ENCODE data around the gene ZNF460.

Gene ZNF460

GRCh38 chr19:57314146-57314545, 33.9 kb downstream of the ZNF460 start:
- no peaks in the 10 kb centered on the region for H3K36me3 ChIP-seq (ENCODE audit: control insufficient read depth in 1 of 2, insufficient read depth in 2 of 2, low read length in 2 of 2)
- no peak overlapping the region for H3K4me3 ChIP-seq (ENCODE audit: low read depth in 1 of 2, low read length in 2 of 2)
- no peak overlapping the region for H3K27ac ChIP-seq (ENCODE audit: low read length)
- H3K4me1 ChIP-seq (ENCODE audit: control insufficient read depth in 1 of 2, insufficient read depth in 2 of 2, low read length in 2 of 2): no peaks in the 10 kb centered on the region
- no peaks in the 10 kb centered on the region for H3K27me3 ChIP-seq (ENCODE audit: low read depth, low read length)
- H3K9me3 ChIP-seq (ENCODE audit: control insufficient read depth in 1 of 2, low read length in 2 of 2): no peaks in the 10 kb centered on the region

- H3K9me3 ChIP-seq (ENCODE audit: control insufficient read depth in 1 of 2, low read length in 2 of 2): peaks cover 0 to 7% of the 10 kb centered on the region in 2 donors
- H3K4me1 ChIP-seq (ENCODE audit: control insufficient read depth in 1 of 2, insufficient read depth in 2 of 2, low read length in 2 of 2): peaks cover 12 to 14% of the 10 kb centered on the region in 2 donors
- no peaks in the 10 kb centered on the region for H3K36me3 ChIP-seq (ENCODE audit: control insufficient read depth in 1 of 2, insufficient read depth in 2 of 2, low read length in 2 of 2)
- H3K27me3 ChIP-seq (ENCODE audit: low read depth, low read length): no peaks in the 10 kb centered on the region
- peak overlapping the region in 1 of 2 donors; percentile 36 for H3K4me3 ChIP-seq (ENCODE audit: low read depth in 1 of 2, low read length in 2 of 2)
- H3K27ac ChIP-seq (ENCODE audit: low read length): no peak overlapping the region
Observed at GRCh38 chr19:57317503-57317902, 37.2 kb downstream of the ZNF460 start.

GRCh38 chr19:57319869-57320179, 39.5 kb downstream of the ZNF460 start:
- Histone ChIP-seq H3K9me3 (ENCODE audit: control insufficient read depth in 1 of 2, low read length in 2 of 2) (peaks cover 0 to 21% of the 10 kb centered on the region in 2 donors), H3K36me3 (ENCODE audit: control insufficient read depth in 1 of 2, insufficient read depth in 2 of 2, low read length in 2 of 2) (peaks cover 6 to 15% of the 10 kb centered on the region in 2 donors)

GRCh38 chr19:57320180-57321084, 40.1 kb downstream of the ZNF460 start, which contains the start of gene ZNF543:
ZNF543 (plus strand) TSS chr19:57320472; CDS start chr19:57320854, 382 bp downstream.
- Histone ChIP-seq H3K27ac (ENCODE audit: low read length) (peak within 1 kb of the TSS; percentile 69), H3K9me3 (ENCODE audit: control insufficient read depth in 1 of 2, low read length in 2 of 2) (peaks cover 3 to 27% of the 10 kb centered on the region in 2 donors), H3K4me3 (ENCODE audit: low read depth in 1 of 2, low read length in 2 of 2) (peak within 1 kb of the TSS; percentile 82 to 89), H3K36me3 (ENCODE audit: control insufficient read depth in 1 of 2, insufficient read depth in 2 of 2, low read length in 2 of 2) (peaks cover 12 to 21% of the 10 kb centered on the region in 2 donors), H3K4me1 (ENCODE audit: control insufficient read depth in 1 of 2, insufficient read depth in 2 of 2, low read length in 2 of 2) (peaks cover 12 to 14% of the 10 kb centered on the region in 2 donors), H3K27me3 (ENCODE audit: low read depth, low read length) (no peaks in the 10 kb centered on the region)

More at GRCh38 chr19:57319869-57320179, 39.5 kb downstream of the ZNF460 start:
- Histone ChIP-seq H3K27me3 (ENCODE audit: low read depth, low read length) (no peaks in the 10 kb centered on the region), H3K4me1 (ENCODE audit: control insufficient read depth in 1 of 2, insufficient read depth in 2 of 2, low read length in 2 of 2) (peaks cover 12 to 14% of the 10 kb centered on the region in 2 donors), H3K27ac (ENCODE audit: low read length) (peak overlapping the region; percentile 69), H3K4me3 (ENCODE audit: low read depth in 1 of 2, low read length in 2 of 2) (peak overlapping the region; percentile 82 to 89)

- Histone ChIP-seq H3K27me3 (ENCODE audit: low read depth, low read length) (no peaks in the 10 kb centered on the region), H3K27ac (ENCODE audit: low read length) (peak overlapping the region; percentile 69), H3K9me3 (ENCODE audit: control insufficient read depth in 1 of 2, low read length in 2 of 2) (peaks cover 9 to 33% of the 10 kb centered on the region in 2 donors), H3K4me1 (ENCODE audit: control insufficient read depth in 1 of 2, insufficient read depth in 2 of 2, low read length in 2 of 2) (peaks cover 12 to 14% of the 10 kb centered on the region in 2 donors), H3K36me3 (ENCODE audit: control insufficient read depth in 1 of 2, insufficient read depth in 2 of 2, low read length in 2 of 2) (peaks cover 18 to 28% of the 10 kb centered on the region in 2 donors), H3K4me3 (ENCODE audit: low read depth in 1 of 2, low read length in 2 of 2) (peak overlapping the region; percentile 82 to 89)
Observed at GRCh38 chr19:57321116-57321515, 40.8 kb downstream of the ZNF460 start.

GRCh38 chr19:57321751-57322150, 41.5 kb downstream of the ZNF460 start:
- Histone ChIP-seq H3K27ac (ENCODE audit: low read length) (no peak overlapping the region), H3K4me1 (ENCODE audit: control insufficient read depth in 1 of 2, insufficient read depth in 2 of 2, low read length in 2 of 2) (peaks cover 12 to 14% of the 10 kb centered on the region in 2 donors), H3K27me3 (ENCODE audit: low read depth, low read length) (no peaks in the 10 kb centered on the region), H3K4me3 (ENCODE audit: low read depth in 1 of 2, low read length in 2 of 2) (peak overlapping the region; percentile 82 to 89), H3K36me3 (ENCODE audit: control insufficient read depth in 1 of 2, insufficient read depth in 2 of 2, low read length in 2 of 2) (peaks cover 23 to 35% of the 10 kb centered on the region in 2 donors), H3K9me3 (ENCODE audit: control insufficient read depth in 1 of 2, low read length in 2 of 2) (peaks cover 9 to 38% of the 10 kb centered on the region in 2 donors)

- Histone ChIP-seq H3K27ac (ENCODE audit: low read length) (no peak overlapping the region), H3K27me3 (ENCODE audit: low read depth, low read length) (no peaks in the 10 kb centered on the region), H3K9me3 (ENCODE audit: control insufficient read depth in 1 of 2, low read length in 2 of 2) (peaks cover 22 to 64% of the 10 kb centered on the region in 2 donors), H3K4me3 (ENCODE audit: low read depth in 1 of 2, low read length in 2 of 2) (peak overlapping the region in 1 of 2 donors; percentile 48), H3K36me3 (ENCODE audit: control insufficient read depth in 1 of 2, insufficient read depth in 2 of 2, low read length in 2 of 2) (peaks cover 50 to 67% of the 10 kb centered on the region in 2 donors), H3K4me1 (ENCODE audit: control insufficient read depth in 1 of 2, insufficient read depth in 2 of 2, low read length in 2 of 2) (peaks cover 12 to 14% of the 10 kb centered on the region in 2 donors)
Observed at GRCh38 chr19:57324992-57325391, 44.7 kb downstream of the ZNF460 start.

GRCh38 chr19:57327993-57328392, 47.7 kb downstream of the ZNF460 start:
- Histone ChIP-seq H3K9me3 (ENCODE audit: control insufficient read depth in 1 of 2, low read length in 2 of 2) (peaks cover 22 to 64% of the 10 kb centered on the region in 2 donors), H3K4me1 (ENCODE audit: control insufficient read depth in 1 of 2, insufficient read depth in 2 of 2, low read length in 2 of 2) (no peaks in the 10 kb centered on the region), H3K36me3 (ENCODE audit: control insufficient read depth in 1 of 2, insufficient read depth in 2 of 2, low read length in 2 of 2) (peaks cover 53 to 76% of the 10 kb centered on the region in 2 donors), H3K4me3 (ENCODE audit: low read depth in 1 of 2, low read length in 2 of 2) (peak overlapping the region; percentile 16 to 48), H3K27me3 (ENCODE audit: low read depth, low read length) (no peaks in the 10 kb centered on the region), H3K27ac (ENCODE audit: low read length) (no peak overlapping the region)

GRCh38 chr19:57334191-57334590, 53.9 kb downstream of the ZNF460 start:
- Histone ChIP-seq H3K9me3 (ENCODE audit: control insufficient read depth in 1 of 2, low read length in 2 of 2) (peaks cover 2 to 18% of the 10 kb centered on the region in 2 donors), H3K27ac (ENCODE audit: low read length) (no peak overlapping the region), H3K27me3 (ENCODE audit: low read depth, low read length) (no peaks in the 10 kb centered on the region), H3K4me1 (ENCODE audit: control insufficient read depth in 1 of 2, insufficient read depth in 2 of 2, low read length in 2 of 2) (no peaks in the 10 kb centered on the region), H3K4me3 (ENCODE audit: low read depth in 1 of 2, low read length in 2 of 2) (no peak overlapping the region), H3K36me3 (ENCODE audit: control insufficient read depth in 1 of 2, insufficient read depth in 2 of 2, low read length in 2 of 2) (peaks cover 6 to 20% of the 10 kb centered on the region in 2 donors)

GRCh38 chr19:57338877-57339276, 58.6 kb downstream of the ZNF460 start:
- Histone ChIP-seq H3K27ac (ENCODE audit: low read length) (no peak overlapping the region), H3K9me3 (ENCODE audit: control insufficient read depth in 1 of 2, low read length in 2 of 2) (peaks cover 0 to 4% of the 10 kb centered on the region in 2 donors), H3K36me3 (ENCODE audit: control insufficient read depth in 1 of 2, insufficient read depth in 2 of 2, low read length in 2 of 2) (peaks cover 0 to 3% of the 10 kb centered on the region in 2 donors), H3K4me3 (ENCODE audit: low read depth in 1 of 2, low read length in 2 of 2) (no peak overlapping the region), H3K27me3 (ENCODE audit: low read depth, low read length) (no peaks in the 10 kb centered on the region), H3K4me1 (ENCODE audit: control insufficient read depth in 1 of 2, insufficient read depth in 2 of 2, low read length in 2 of 2) (no peaks in the 10 kb centered on the region)

- no peaks in the 10 kb centered on the region for H3K4me1 ChIP-seq (ENCODE audit: control insufficient read depth in 1 of 2, insufficient read depth in 2 of 2, low read length in 2 of 2)
- H3K27me3 ChIP-seq (ENCODE audit: low read depth, low read length): no peaks in the 10 kb centered on the region
Observed at GRCh38 chr19:57342582-57342981, 62.3 kb downstream of the ZNF460 start.

More at GRCh38 chr19:57342582-57342981, 62.3 kb downstream of the ZNF460 start:
- no peak overlapping the region for H3K27ac ChIP-seq (ENCODE audit: low read length)
- no peaks in the 10 kb centered on the region for H3K9me3 ChIP-seq (ENCODE audit: control insufficient read depth in 1 of 2, low read length in 2 of 2)
- H3K4me3 ChIP-seq (ENCODE audit: low read depth in 1 of 2, low read length in 2 of 2): no peak overlapping the region
- no peaks in the 10 kb centered on the region for H3K36me3 ChIP-seq (ENCODE audit: control insufficient read depth in 1 of 2, insufficient read depth in 2 of 2, low read length in 2 of 2)
